Measurements from ENCODE around the gene TRPC4.

Gene TRPC4

DNA sequence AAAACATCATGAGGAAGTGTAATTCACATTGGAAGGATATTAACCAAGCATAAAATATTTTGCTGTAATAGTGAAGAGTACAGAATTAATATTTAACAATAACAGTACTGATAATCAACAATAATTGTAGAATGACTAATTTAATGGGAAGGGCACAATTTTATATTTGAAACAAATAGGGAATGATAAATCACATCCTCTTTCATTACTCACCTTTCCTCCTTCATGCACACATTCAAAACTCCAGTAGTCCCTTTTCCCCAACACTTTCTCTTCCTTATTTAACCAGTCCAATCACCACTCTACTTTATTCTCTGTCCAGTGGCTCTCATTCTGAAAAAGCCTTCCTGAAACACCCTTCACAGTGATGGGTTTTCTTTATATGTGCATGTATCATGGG is 160.3 kb downstream of the TRPC4 start:
- no peak overlapping the region for H3K4me3 ChIP-seq (ENCODE audit: low read depth, low read length)
- no peak for DNase-seq (ENCODE audit: low read depth)
- TF ChIP-seq, protein P1, sequence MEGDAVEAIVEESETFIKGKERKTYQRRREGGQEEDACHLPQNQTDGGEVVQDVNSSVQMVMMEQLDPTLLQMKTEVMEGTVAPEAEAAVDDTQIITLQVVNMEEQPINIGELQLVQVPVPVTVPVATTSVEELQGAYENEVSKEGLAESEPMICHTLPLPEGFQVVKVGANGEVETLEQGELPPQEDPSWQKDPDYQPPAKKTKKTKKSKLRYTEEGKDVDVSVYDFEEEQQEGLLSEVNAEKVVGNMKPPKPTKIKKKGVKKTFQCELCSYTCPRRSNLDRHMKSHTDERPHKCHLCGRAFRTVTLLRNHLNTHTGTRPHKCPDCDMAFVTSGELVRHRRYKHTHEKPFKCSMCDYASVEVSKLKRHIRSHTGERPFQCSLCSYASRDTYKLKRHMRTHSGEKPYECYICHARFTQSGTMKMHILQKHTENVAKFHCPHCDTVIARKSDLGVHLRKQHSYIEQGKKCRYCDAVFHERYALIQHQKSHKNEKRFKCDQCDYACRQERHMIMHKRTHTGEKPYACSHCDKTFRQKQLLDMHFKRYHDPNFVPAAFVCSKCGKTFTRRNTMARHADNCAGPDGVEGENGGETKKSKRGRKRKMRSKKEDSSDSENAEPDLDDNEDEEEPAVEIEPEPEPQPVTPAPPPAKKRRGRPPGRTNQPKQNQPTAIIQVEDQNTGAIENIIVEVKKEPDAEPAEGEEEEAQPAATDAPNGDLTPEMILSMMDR (conservative IDR thresholded peaks at IDR 0.05; ENCODE audit: low read depth, low read length) = no peak

- TF ChIP-seq, protein P1 (conservative IDR thresholded peaks at IDR 0.05; ENCODE audit: low read depth, low read length) = no peak
Observed at GRCh38 chr13:37707739-37708500, 161.7 kb downstream of the TRPC4 start.

DNA sequence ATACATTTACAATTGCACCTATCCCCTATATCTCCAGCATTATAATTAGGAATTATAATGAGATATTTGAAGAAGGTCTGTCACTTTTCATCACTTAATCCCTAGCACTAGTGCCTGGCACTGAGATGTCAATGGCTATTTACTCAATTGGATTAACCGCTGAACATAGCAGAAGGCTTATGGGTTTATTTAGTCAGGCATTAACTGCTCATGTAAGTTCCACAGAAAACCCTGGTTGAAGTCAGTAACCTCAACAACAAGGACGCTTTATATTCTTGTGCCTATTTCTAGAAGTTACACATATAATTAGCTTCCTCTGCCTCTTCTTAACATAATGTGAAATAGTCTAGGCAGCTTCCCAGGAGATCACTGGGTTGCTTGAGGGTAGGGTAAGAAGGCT is 163.5 kb downstream of the TRPC4 start:
- no peak overlapping the region for H3K4me3 ChIP-seq (ENCODE audit: low read depth, low read length)
- TF ChIP-seq, protein P1 (conservative IDR thresholded peaks at IDR 0.05; ENCODE audit: low read depth, low read length) = no peak
- no peak for DNase-seq (ENCODE audit: low read depth)

More at GRCh38 chr13:37707739-37708500, 161.7 kb downstream of the TRPC4 start:
- no peak for DNase-seq (ENCODE audit: low read depth)
- no peak overlapping the region for H3K4me3 ChIP-seq (ENCODE audit: low read depth, low read length)

GRCh38 chr13:37701972-37702371 is 167.6 kb downstream of the TRPC4 start:
- DNase-seq (ENCODE audit: low read depth) = peak; percentile 98
- H3K4me3 ChIP-seq (ENCODE audit: low read depth, low read length) = no peak overlapping the region
- TF ChIP-seq, protein P1 (conservative IDR thresholded peaks at IDR 0.05; ENCODE audit: low read depth, low read length) = no peak

DNA sequence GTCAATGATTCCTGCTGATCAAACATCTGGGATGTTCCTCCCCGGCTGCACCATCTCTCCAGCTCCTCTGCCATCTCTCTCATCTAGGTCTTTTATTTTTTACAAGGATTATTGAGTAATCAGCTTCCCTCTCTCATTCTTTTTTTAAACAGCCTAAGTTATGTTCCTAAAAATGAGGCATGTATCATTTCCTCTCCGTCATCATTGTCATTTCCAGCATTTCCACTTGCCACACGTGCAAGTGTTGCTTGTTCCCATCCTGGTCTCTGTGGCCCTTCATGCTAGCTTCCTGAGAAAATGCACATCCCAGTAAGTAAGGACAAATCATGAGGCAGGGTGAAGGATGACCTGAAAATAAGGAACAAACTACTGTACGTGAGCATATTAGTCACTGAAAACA is 168.3 kb downstream of the TRPC4 start:
- no peak overlapping the region for H3K4me3 ChIP-seq (ENCODE audit: low read depth, low read length)
- peak; percentile 80 for DNase-seq (ENCODE audit: low read depth)

GRCh38 chr13:37700887-37701286 is 168.7 kb downstream of the TRPC4 start:
- no peak overlapping the region for H3K4me3 ChIP-seq (ENCODE audit: low read depth, low read length)
- TF ChIP-seq, protein P1 (conservative IDR thresholded peaks at IDR 0.05; ENCODE audit: low read depth, low read length) = no peak
- DNase-seq (ENCODE audit: low read depth) = peak; percentile 65

More for the DNA sequence above, 168.3 kb downstream of the TRPC4 start:
- TF ChIP-seq, protein P1 (conservative IDR thresholded peaks at IDR 0.05; ENCODE audit: low read depth, low read length) = no peak

GRCh38 chr13:37695200-37695599 is 174.4 kb downstream of the TRPC4 start:
- DNase-seq (ENCODE audit: low read depth) = no peak
- no peak overlapping the region for H3K4me3 ChIP-seq (ENCODE audit: low read depth, low read length)
- TF ChIP-seq, protein P1 (conservative IDR thresholded peaks at IDR 0.05; ENCODE audit: low read depth, low read length) = no peak
